SK-N-SH (cell line): ENCODE data around the gene REV1. TPM values are rescaled to one million over a fixed set of nuclear protein-coding genes. Genes with fewer than 3 reads are reported as not detected.
A peak's percentile ranks its signal among the peaks of the same experiment; 100 is the strongest.

Experiments
- CTCF ChIA-PET: fragments of 300-600, 350-600 bp; formaldehyde crosslinking; extraction: SDS; loops from one replicate; lab custom pipeline; 2021; lab: Yijun Ruan, JAX
- POLR2A ChIA-PET: fragments of 350-600 bp; sonication (Branson Sonifier 250); formaldehyde crosslinking; extraction: SDS; loops from one replicate; lab custom pipeline; 2020; ENCODE audit warnings: antibody characterized with exemption, inconsistent platforms; lab: Yijun Ruan, JAX
- DNase-seq: peaks from one replicate; pipeline ENCODE4 v3.0.0; 2012
- H2AFZ ChIP-seq: fragments of 200-600 bp; sonication (generic); 2 replicates; pipeline ENCODE4 v1.8.1; 2016; ENCODE audit warnings: antibody characterized with exemption, mild to moderate bottlenecking, low read depth
- H3F3A ChIP-seq: fragments of 200-600 bp; sonication (generic); replicated peaks from 2 replicates; pipeline ENCODE3; 2016; ENCODE audit warnings: antibody characterized with exemption, mild to moderate bottlenecking; ENCODE audit not compliant: insufficient read depth
- H3K27ac ChIP-seq, 2 experiments: fragments of 200-500 bp in 1 of 2; fragments of 200-600 bp in 1 of 2; sonication (Bioruptor generic) in 1 of 2; sonication (generic), shearing (Covaris generic) in 1 of 2; 2 replicates each; pipeline versions ENCODE4 v1.5.1 to v1.6.1; 2014 to 2016; ENCODE audit warnings: low read depth in 2 of 2, inconsistent platforms in 1 of 2, low read length in 1 of 2, mild to moderate bottlenecking in 1 of 2, mixed read lengths in 1 of 2
- H3K27me3 ChIP-seq: fragments of 200-600 bp; sonication (generic), shearing (Covaris generic); 2 replicates; pipeline ENCODE4 v1.6.1; 2016; ENCODE audit warnings: mixed run types; ENCODE audit not compliant: insufficient read depth
- H3K36me3 ChIP-seq, 2 experiments: fragments of 200-500 bp in 1 of 2; fragments of 200-600 bp in 1 of 2; sonication (Bioruptor generic) in 1 of 2; sonication (generic) in 1 of 2; replicated peaks in 1 of 2; 2 replicates each; pipeline versions ENCODE3 to v1.5.1; 2014 to 2016; ENCODE audit warnings: low read length in 1 of 2, mild to moderate bottlenecking in 1 of 2; ENCODE audit not compliant: insufficient read depth in 2 of 2, control insufficient read depth in 1 of 2
- H3K4me1 ChIP-seq, 2 experiments: fragments of 200-500 bp in 1 of 2; fragments of 200-600 bp in 1 of 2; sonication (Bioruptor generic) in 1 of 2; sonication (generic), shearing (Covaris generic) in 1 of 2; 2 replicates each; pipeline versions ENCODE4 v1.5.1 to v1.6.1; 2014 to 2016; ENCODE audit warnings: low read depth in 1 of 2, low read length in 1 of 2, mixed run types in 1 of 2; ENCODE audit not compliant: insufficient read depth in 2 of 2, control insufficient read depth in 1 of 2
- H3K4me2 ChIP-seq: fragments of 200-600 bp; sonication (generic), shearing (Covaris generic); 2 replicates; pipeline ENCODE4 v1.6.1; 2017; ENCODE audit warnings: mixed run types
- H3K4me3 ChIP-seq, 2 experiments: fragments of 200-500 bp in 1 of 2; fragments of 200-600 bp in 1 of 2; sonication (Bioruptor generic) in 1 of 2; sonication (generic), shearing (Covaris generic) in 1 of 2; 2 replicates each; pipeline versions ENCODE4 v1.5.1 to v1.8.1; 2014 to 2016; ENCODE audit warnings: low read depth in 2 of 2, inconsistent platforms in 1 of 2, low read length in 1 of 2, mild to moderate bottlenecking in 1 of 2, mixed read lengths in 1 of 2, moderate library complexity in 1 of 2
- H3K79me2 ChIP-seq: fragments of 200-600 bp; sonication (generic); 2 replicates; pipeline ENCODE4 v1.8.1; 2017; ENCODE audit warnings: mild to moderate bottlenecking; ENCODE audit not compliant: insufficient read depth
- H3K9ac ChIP-seq: fragments of 200-600 bp; sonication (generic); 2 replicates; pipeline ENCODE4 v1.6.1; 2017; ENCODE audit warnings: mixed run types
- H3K9me2 ChIP-seq: fragments of 200-600 bp; sonication (generic); 2 replicates; pipeline ENCODE4 v1.6.1; 2017; ENCODE audit warnings: mixed run types
- H3K9me3 ChIP-seq: fragments of 200-600 bp; sonication (generic); 2 replicates; pipeline ENCODE4 v1.6.1; 2017; ENCODE audit warnings: mixed run types, mild to moderate bottlenecking, moderate library complexity
- H4K20me1 ChIP-seq: fragments of 200-600 bp; sonication (generic); 2 replicates; pipeline ENCODE4 v1.6.1; 2017; ENCODE audit warnings: mild to moderate bottlenecking, mixed run types; ENCODE audit not compliant: insufficient read depth
- EP300 ChIP-seq, 2 experiments: IDR thresholded peaks; 2 replicates each; pipeline versions ENCODE4 v1.4.0 to v1.6.1; 2012; ENCODE audit warnings: borderline replicate concordance in 1 of 2, low read depth in 1 of 2, low read length in 1 of 2
- FOXM1 ChIP-seq: IDR thresholded peaks from 2 replicates; pipeline ENCODE4 v1.4.0; 2012; ENCODE audit warnings: low read depth, mild to moderate bottlenecking
- GATA2 ChIP-seq: sonication (generic); formaldehyde crosslinking; IDR thresholded peaks from 2 replicates; pipeline ENCODE4 v1.5.0; 2020; ENCODE audit warnings: mild to moderate bottlenecking, missing genetic modification reagents
- JUND ChIP-seq: IDR thresholded peaks from 2 replicates; pipeline ENCODE4 v1.4.0; 2012
- NFIC ChIP-seq: IDR thresholded peaks from 2 replicates; pipeline ENCODE4 v1.4.0; 2012; ENCODE audit warnings: borderline replicate concordance
- POLR2AphosphoS5 ChIP-seq: IDR thresholded peaks from 2 replicates; pipeline ENCODE4 v1.6.1; 2012; ENCODE audit warnings: low read depth, low read length
- RCOR1 ChIP-seq: fragments of 150-350 bp; IDR thresholded peaks from 2 replicates; pipeline ENCODE4 v1.6.1; 2017; ENCODE audit warnings: antibody characterized with exemption, low read length
- RFX5 ChIP-seq: IDR thresholded peaks from 2 replicates; pipeline ENCODE4 v1.6.1; 2012; ENCODE audit warnings: mild to moderate bottlenecking, improper control_type of control experiment, low read length
- SMC3 ChIP-seq: IDR thresholded peaks from 2 replicates; pipeline ENCODE4 v1.6.1; 2012; ENCODE audit warnings: low read depth, low read length, improper control_type of control experiment
- TEAD4 ChIP-seq: IDR thresholded peaks from 2 replicates; pipeline ENCODE4 v1.4.0; 2012; ENCODE audit warnings: mild to moderate bottlenecking, borderline replicate concordance; ENCODE audit not compliant: insufficient read depth
- WGBS: methylation state at CpG from one replicate; pipeline ENCODE4 v1.1.6; 2017; ENCODE audit warnings: low lambda C conversion rate; 5-methylcytosine and 5-hydroxymethylcytosine counted together
- polyA plus RNA-seq, 3 experiments: library from polyadenylated mRNA; depleted of rRNA; stranded (reverse); fragments of >200 nt; gene quantifications; 2 replicates each; pipeline ENCODE4 v1.2.3, GENCODE V29; 2012
- TF ChIP-seq, protein P1 (sequence below): IDR thresholded peaks from 2 replicates; pipeline ENCODE4 v1.4.0; 2012; ENCODE audit warnings: low read depth
- TF ChIP-seq, protein P2 (sequence below): fragments of 150-350 bp; IDR thresholded peaks from 2 replicates; pipeline ENCODE4 v1.6.1; 2016; ENCODE audit warnings: mild to moderate bottlenecking, low read depth, low read length
- TF ChIP-seq, protein P3 (sequence below): fragments of 200-600 bp; sonication (generic); IDR thresholded peaks from 2 replicates; pipeline ENCODE4 v1.6.1; 2017; ENCODE audit warnings: antibody characterized with exemption, mild to moderate bottlenecking, moderate library complexity

Gene REV1
- polyA plus RNA-seq, 1 of the 3 experiments (the other 2 are of a cell fraction), result 15.9 TPM

DNA sequence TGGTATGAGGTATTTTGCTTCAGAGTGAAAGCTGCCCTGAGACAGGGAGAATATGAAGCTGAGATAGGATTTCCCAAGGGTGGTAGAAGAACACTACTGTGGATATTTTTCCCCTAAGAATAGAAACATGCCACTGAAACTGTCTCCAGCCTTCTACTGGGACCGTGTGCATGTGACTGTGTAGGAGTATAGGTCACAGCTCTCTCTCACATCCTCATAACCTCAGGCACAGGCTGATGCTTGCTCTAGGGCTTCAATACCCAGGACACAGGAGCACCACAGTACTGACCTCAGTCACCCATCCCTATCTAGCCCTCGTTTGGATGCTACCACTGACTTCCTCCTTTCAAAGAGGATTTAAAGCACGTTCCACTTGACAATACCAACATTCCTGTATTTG is 67.2 kb downstream of the REV1 start:
- H3K4me1 ChIP-seq, result peaks cover 0 to 14% of the 10 kb centered on the region in 2 experiments; a peak in 1 of 4 replicates
- H2AFZ ChIP-seq, result no peak overlapping the region
- no peak overlapping the region for H3K4me2 ChIP-seq
- H3K27me3 ChIP-seq, result no peaks in the 10 kb centered on the region
- no peaks in the 10 kb centered on the region for H3K9me2 ChIP-seq
- WGBS, result 93% methylated on average over 3 of the region's 3 CpGs
- peaks cover 17% of the 10 kb centered on the region; the same call in 1 of the 2 replicates for H3K79me2 ChIP-seq
- peaks cover 47 to 70% of the 10 kb centered on the region in 2 experiments for H3K36me3 ChIP-seq
- no peak overlapping the region for H3K4me3 ChIP-seq
- no peaks in the 10 kb centered on the region for H4K20me1 ChIP-seq
- no peak overlapping the region for H3K27ac ChIP-seq
- no peak for DNase-seq
- ChIA-PET CTCF (no interaction called here), POLR2A (no interaction called here)
- no peaks in the 10 kb centered on the region for H3K9me3 ChIP-seq
- TF ChIP-seq, protein P1, sequence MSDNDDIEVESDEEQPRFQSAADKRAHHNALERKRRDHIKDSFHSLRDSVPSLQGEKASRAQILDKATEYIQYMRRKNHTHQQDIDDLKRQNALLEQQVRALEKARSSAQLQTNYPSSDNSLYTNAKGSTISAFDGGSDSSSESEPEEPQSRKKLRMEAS, result no peak
- TF ChIP-seq NFIC (no peak), RCOR1 (no peak), GATA2 (CRISPR knock-in tag) (no peak), JUND (no peak), SMC3 (no peak), EP300 (IDR thresholded peaks at IDR 0.05; ENCODE audit: borderline replicate concordance in 1 of 2, low read depth in 1 of 2, low read length in 1 of 2) (no peak), POLR2AphosphoS5 (no peak), TEAD4 (no peak), RFX5 (no peak)
- TF ChIP-seq, protein P2, sequence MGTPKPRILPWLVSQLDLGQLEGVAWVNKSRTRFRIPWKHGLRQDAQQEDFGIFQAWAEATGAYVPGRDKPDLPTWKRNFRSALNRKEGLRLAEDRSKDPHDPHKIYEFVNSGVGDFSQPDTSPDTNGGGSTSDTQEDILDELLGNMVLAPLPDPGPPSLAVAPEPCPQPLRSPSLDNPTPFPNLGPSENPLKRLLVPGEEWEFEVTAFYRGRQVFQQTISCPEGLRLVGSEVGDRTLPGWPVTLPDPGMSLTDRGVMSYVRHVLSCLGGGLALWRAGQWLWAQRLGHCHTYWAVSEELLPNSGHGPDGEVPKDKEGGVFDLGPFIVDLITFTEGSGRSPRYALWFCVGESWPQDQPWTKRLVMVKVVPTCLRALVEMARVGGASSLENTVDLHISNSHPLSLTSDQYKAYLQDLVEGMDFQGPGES, result no peak
- TF ChIP-seq, protein P3, sequence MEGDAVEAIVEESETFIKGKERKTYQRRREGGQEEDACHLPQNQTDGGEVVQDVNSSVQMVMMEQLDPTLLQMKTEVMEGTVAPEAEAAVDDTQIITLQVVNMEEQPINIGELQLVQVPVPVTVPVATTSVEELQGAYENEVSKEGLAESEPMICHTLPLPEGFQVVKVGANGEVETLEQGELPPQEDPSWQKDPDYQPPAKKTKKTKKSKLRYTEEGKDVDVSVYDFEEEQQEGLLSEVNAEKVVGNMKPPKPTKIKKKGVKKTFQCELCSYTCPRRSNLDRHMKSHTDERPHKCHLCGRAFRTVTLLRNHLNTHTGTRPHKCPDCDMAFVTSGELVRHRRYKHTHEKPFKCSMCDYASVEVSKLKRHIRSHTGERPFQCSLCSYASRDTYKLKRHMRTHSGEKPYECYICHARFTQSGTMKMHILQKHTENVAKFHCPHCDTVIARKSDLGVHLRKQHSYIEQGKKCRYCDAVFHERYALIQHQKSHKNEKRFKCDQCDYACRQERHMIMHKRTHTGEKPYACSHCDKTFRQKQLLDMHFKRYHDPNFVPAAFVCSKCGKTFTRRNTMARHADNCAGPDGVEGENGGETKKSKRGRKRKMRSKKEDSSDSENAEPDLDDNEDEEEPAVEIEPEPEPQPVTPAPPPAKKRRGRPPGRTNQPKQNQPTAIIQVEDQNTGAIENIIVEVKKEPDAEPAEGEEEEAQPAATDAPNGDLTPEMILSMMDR, result no peak
- peaks cover 5% of the 10 kb centered on the region for H3F3A ChIP-seq
- no peak overlapping the region for H3K9ac ChIP-seq

DNA sequence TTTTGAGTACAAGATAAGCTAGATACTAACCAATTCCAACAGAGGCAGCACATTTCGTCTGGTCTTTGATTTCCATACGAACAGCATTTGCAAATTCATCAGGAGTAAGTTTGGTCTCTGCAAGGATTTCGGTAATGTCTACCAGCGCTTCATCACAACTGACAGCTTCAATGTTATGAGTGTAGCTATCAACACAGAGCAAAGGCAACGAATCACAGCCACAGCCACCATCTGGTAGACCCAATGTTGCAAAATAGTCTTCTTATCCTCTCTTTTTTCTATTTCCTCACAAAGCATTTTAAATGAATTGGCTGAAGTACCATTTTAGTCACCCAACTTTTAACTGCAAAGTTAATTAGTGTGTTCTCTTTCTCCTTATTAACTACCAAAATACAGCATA is 68.3 kb downstream of the REV1 start:
- Histone ChIP-seq H3K9me2 (no peaks in the 10 kb centered on the region), H3K9ac (no peak overlapping the region), H3K4me1 (peaks cover 0 to 14% of the 10 kb centered on the region in 2 experiments; a peak in 1 of 4 replicates), H3F3A (peaks cover 5% of the 10 kb centered on the region), H3K4me3 (no peak overlapping the region), H3K27ac (peak overlapping the region in 1 of 2 experiments; percentile 8; a peak in 1 of 4 replicates), H3K4me2 (no peak overlapping the region), H3K36me3 (peaks cover 56 to 70% of the 10 kb centered on the region in 2 experiments), H3K79me2 (peaks cover 17% of the 10 kb centered on the region; the same call in 1 of the 2 replicates), H3K27me3 (no peaks in the 10 kb centered on the region), H3K9me3 (no peaks in the 10 kb centered on the region), H2AFZ (no peak overlapping the region), H4K20me1 (no peaks in the 10 kb centered on the region)
- 97% methylated on average over 5 of the region's 5 CpGs for WGBS
- no peak for DNase-seq
- ChIA-PET CTCF (interaction anchor here (1.2 kb wide), 1 partner anchor 11 kb away, joined by 4 read pairs; no protein-coding TSS in a partner anchor), POLR2A (no interaction called here)
- TF ChIP-seq NFIC, result no peak
- no peak for TF ChIP-seq TEAD4
- no peak for TF ChIP-seq GATA2 (CRISPR knock-in tag)
- no peak for TF ChIP-seq FOXM1
